Ectodermal cell (in vitro differentiated cells): Measurements from ENCODE around the gene UCP2.

ENCODE experiments used
- H3K27ac ChIP-seq: 2 replicates; pipeline ENCODE4 v1.7.0; 2013; ENCODE audit warnings: mild to moderate bottlenecking, low read depth, low read length; ENCODE audit not compliant: insufficient read depth, poor library complexity, severe bottlenecking
- H3K27me3 ChIP-seq: 2 replicates; pipeline ENCODE4 v1.7.0; 2013; ENCODE audit warnings: mild to moderate bottlenecking, low read length; ENCODE audit not compliant: insufficient read depth, control insufficient read depth, poor library complexity, severe bottlenecking
- H3K36me3 ChIP-seq: one replicate; pipeline ENCODE4 v1.7.0; 2013; ENCODE audit warnings: low read length; ENCODE audit not compliant: control insufficient read depth, insufficient read depth
- H3K4me1 ChIP-seq: one replicate; pipeline ENCODE4 v1.7.0; 2013; ENCODE audit warnings: low read length; ENCODE audit not compliant: control insufficient read depth, insufficient read depth
- H3K4me3 ChIP-seq: 2 replicates; pipeline ENCODE4 v1.7.0; 2013; ENCODE audit warnings: low read depth, low read length, control low read depth; ENCODE audit not compliant: insufficient read depth
- H3K9me3 ChIP-seq: 2 replicates; pipeline ENCODE4 v1.7.0; 2013; ENCODE audit warnings: mild to moderate bottlenecking, low read length, moderate library complexity; ENCODE audit not compliant: control insufficient read depth
- WGBS, 2 experiments: methylation state at CpG; one replicate each; pipeline ENCODE4 v1.1.7; 2013; ENCODE audit warnings: missing lambda C conversion rate in 2 of 2; 5-methylcytosine and 5-hydroxymethylcytosine counted together

The UCP2 gene

GRCh38 chr11:73977856-73978519, 4.7 kb downstream of the UCP2 start:
- Histone ChIP-seq H3K36me3 (peaks cover 52% of the 10 kb centered on the region), H3K4me1 (peaks cover 18% of the 10 kb centered on the region), H3K4me3 (no peak overlapping the region), H3K27me3 (no peaks in the 10 kb centered on the region), H3K27ac (no peak overlapping the region), H3K9me3 (no peaks in the 10 kb centered on the region)
- 94 to 96% methylated on average over 18 of the region's 18 CpGs for WGBS, 2 experiments

- WGBS, 2 experiments, result 95 to 96% methylated on average over 14 of the region's 14 CpGs
- peaks cover 18% of the 10 kb centered on the region for H3K4me1 ChIP-seq
- H3K36me3 ChIP-seq, result peaks cover 52% of the 10 kb centered on the region
- no peak overlapping the region for H3K4me3 ChIP-seq
- H3K9me3 ChIP-seq, result no peaks in the 10 kb centered on the region
- H3K27ac ChIP-seq, result no peak overlapping the region
- no peaks in the 10 kb centered on the region for H3K27me3 ChIP-seq
Observed at GRCh38 chr11:73976451-73977151, 6.0 kb downstream of the UCP2 start.

- H3K4me1 ChIP-seq, result peaks cover 6% of the 10 kb centered on the region
- 95 to 96% methylated on average over 6 of the region's 6 CpGs for WGBS, 2 experiments
- H3K27me3 ChIP-seq, result no peaks in the 10 kb centered on the region
- H3K27ac ChIP-seq, result no peak overlapping the region
- H3K36me3 ChIP-seq, result peaks cover 52% of the 10 kb centered on the region
- no peaks in the 10 kb centered on the region for H3K9me3 ChIP-seq
- H3K4me3 ChIP-seq, result no peak overlapping the region
Observed at GRCh38 chr11:73975479-73975757, 7.2 kb downstream of the UCP2 start.

GRCh38 chr11:73974604-73975478, 7.8 kb downstream of the UCP2 start:
- peaks cover 47% of the 10 kb centered on the region for H3K36me3 ChIP-seq

GRCh38 chr11:73972620-73973449, 9.8 kb downstream of the UCP2 start:
- Histone ChIP-seq H3K27ac (no peak overlapping the region), H3K36me3 (peaks cover 27% of the 10 kb centered on the region), H3K27me3 (no peaks in the 10 kb centered on the region), H3K9me3 (no peaks in the 10 kb centered on the region), H3K4me3 (no peak overlapping the region), H3K4me1 (no peaks in the 10 kb centered on the region)
- 89 to 90% methylated on average over 11 of the region's 11 CpGs for WGBS, 2 experiments

More at GRCh38 chr11:73974604-73975478, 7.8 kb downstream of the UCP2 start:
- Histone ChIP-seq H3K4me3 (no peak overlapping the region), H3K27me3 (no peaks in the 10 kb centered on the region), H3K4me1 (no peaks in the 10 kb centered on the region), H3K27ac (no peak overlapping the region), H3K9me3 (no peaks in the 10 kb centered on the region)
- WGBS, 2 experiments, result 92 to 95% methylated on average over 13 of the region's 13 CpGs

GRCh38 chr11:73972187-73972586, 10.5 kb downstream of the UCP2 start:
- Histone ChIP-seq H3K9me3 (no peaks in the 10 kb centered on the region), H3K4me1 (no peaks in the 10 kb centered on the region), H3K4me3 (no peak overlapping the region), H3K27me3 (no peaks in the 10 kb centered on the region), H3K27ac (no peak overlapping the region), H3K36me3 (peaks cover 21% of the 10 kb centered on the region)
- 88 to 100% methylated on average over 1 of the region's 1 CpG for WGBS, 2 experiments

GRCh38 chr11:73971175-73971719, 11.4 kb downstream of the UCP2 start:
- no peaks in the 10 kb centered on the region for H3K9me3 ChIP-seq
- H3K4me1 ChIP-seq, result no peaks in the 10 kb centered on the region
- H3K27me3 ChIP-seq, result no peaks in the 10 kb centered on the region
- H3K36me3 ChIP-seq, result peaks cover 11% of the 10 kb centered on the region
- WGBS, 2 experiments, result 90 to 91% methylated on average over 6 of the region's 6 CpGs
- no peak overlapping the region for H3K4me3 ChIP-seq
- no peak overlapping the region for H3K27ac ChIP-seq

- H3K4me1 ChIP-seq, result no peaks in the 10 kb centered on the region
- 87 to 89% methylated on average over 13 of the region's 13 CpGs for WGBS, 2 experiments
- H3K9me3 ChIP-seq, result no peaks in the 10 kb centered on the region
- no peak overlapping the region for H3K4me3 ChIP-seq
- no peaks in the 10 kb centered on the region for H3K27me3 ChIP-seq
- peaks cover under 1% of the 10 kb centered on the region for H3K36me3 ChIP-seq
- H3K27ac ChIP-seq, result no peak overlapping the region
Observed at GRCh38 chr11:73969991-73970800, 12.4 kb downstream of the UCP2 start.

- H3K9me3 ChIP-seq, result no peaks in the 10 kb centered on the region
- H3K27me3 ChIP-seq, result no peaks in the 10 kb centered on the region
- H3K4me1 ChIP-seq, result peaks cover 6% of the 10 kb centered on the region
- no peaks in the 10 kb centered on the region for H3K36me3 ChIP-seq
- no peak overlapping the region for H3K4me3 ChIP-seq
- WGBS, 2 experiments, result 83 to 97% methylated on average over 2 of the region's 2 CpGs
- no peak overlapping the region for H3K27ac ChIP-seq
Observed at GRCh38 chr11:73969091-73969490, 13.6 kb downstream of the UCP2 start.
